ENCODE data around the gene RND2.

Gene RND2

GRCh38 chr17:43079641-43080302 is 54.7 kb downstream of the RND2 start:
- DNase-seq, result no peak
